Measurements from ENCODE around the gene SMPD3. TPM values are rescaled to one million over a fixed set of nuclear protein-coding genes. Genes with fewer than 3 reads are reported as not detected.

Gene SMPD3
- total RNA-seq, 1 donor from 2014 or later, result under 0.01 TPM

GRCh38 chr16:68434624-68435210 is 13.6 kb downstream of the SMPD3 start:
- no peak for DNase-seq (ENCODE audit: low read depth in 2 of 2)

- DNase-seq (ENCODE audit: low read depth in 2 of 2), result no peak
These were observed 15.0 kb downstream of the SMPD3 start for GRCh38 chr16:68433316-68433715.

DNA sequence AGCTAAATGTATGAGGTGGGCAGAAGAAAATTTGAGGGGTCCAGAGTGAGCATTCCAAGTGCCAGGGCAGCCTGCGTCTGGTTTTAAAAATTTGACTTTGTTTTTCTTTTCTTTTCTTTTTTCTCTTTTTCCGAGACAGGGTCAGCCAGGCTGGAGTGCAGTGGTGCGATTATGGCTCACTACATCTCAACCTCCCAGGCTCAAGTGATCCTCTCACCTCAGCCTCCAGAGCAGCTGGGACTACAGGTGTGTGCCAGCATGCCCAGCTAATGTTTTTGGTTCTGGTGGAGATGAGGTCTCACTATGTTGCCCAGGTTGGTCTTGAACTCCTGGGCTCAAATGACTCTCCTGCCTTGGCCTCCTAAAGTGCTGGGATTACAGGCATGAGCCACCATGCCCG is 15.6 kb downstream of the SMPD3 start:
- no peak for DNase-seq (ENCODE audit: low read depth in 2 of 2)

DNA sequence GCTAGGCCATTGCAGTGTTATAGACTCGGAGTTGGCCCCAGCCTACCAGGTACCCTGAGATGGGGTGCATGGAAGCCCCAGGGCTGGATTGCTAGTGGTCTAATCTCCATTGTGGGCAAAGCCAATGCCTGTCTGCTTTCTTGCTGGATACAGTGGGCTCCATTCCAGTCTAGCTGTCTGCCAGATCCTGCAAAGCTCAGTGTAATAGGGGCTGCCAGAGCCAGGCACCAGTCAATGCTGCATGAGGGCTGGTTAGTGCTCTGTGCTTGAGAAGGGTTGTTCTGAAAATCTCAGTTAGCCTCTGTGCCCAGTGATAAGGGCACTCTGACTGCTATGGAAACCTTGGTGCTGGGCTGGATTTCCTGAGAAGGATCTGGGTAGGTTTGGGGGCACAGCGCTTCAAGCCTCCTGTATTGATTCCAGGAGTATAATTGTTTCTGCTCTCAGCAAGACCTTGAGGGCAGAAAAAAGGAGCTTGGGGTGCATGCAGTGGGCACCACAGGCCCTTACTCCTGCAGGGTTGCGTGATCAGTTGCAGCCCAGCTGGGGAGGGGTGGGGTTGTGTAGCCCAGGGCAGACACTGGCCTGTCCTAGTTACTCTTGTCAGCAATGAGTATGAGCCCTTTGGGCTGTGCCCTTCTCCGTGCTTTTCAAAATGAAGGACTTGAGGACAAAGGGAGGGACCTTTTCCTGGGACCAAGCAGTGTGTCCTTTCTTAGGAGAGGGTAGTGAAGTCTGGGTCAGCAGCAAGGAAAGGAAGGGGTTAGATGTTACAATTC is 19.0 kb downstream of the SMPD3 start:
- DNase-seq (ENCODE audit: low read depth in 2 of 2), result no peak

GRCh38 chr16:68427649-68428303 is 20.5 kb downstream of the SMPD3 start:
- no peak for DNase-seq (ENCODE audit: low read depth in 2 of 2)

GRCh38 chr16:68426347-68426652 is 22.0 kb downstream of the SMPD3 start:
- DNase-seq (ENCODE audit: low read depth in 2 of 2), result no peak

GRCh38 chr16:68425498-68426346 is 22.6 kb downstream of the SMPD3 start:
- DNase-seq (ENCODE audit: low read depth in 2 of 2), result no peak

DNA sequence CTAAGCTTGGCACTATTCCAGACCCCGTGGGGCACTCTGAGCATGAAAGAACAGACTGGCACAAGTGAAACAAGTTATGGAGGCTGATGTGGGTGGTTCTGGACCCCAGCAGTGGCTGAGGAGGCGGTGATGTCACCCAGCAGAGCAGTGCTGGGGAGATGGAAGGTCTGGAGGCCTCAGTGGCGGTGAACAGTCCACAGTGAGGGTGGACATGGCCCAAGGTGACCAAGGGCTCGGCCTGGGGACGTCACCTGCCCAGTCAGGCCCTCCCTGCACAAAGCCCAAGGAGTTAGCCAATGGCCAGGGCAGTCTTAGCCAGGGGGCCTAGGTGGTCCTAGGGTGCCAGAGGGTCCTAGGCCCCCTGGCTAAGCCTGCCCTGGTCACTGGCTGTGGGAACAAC is 24.5 kb downstream of the SMPD3 start:
- DNase-seq (ENCODE audit: low read depth in 2 of 2), result no peak

DNA sequence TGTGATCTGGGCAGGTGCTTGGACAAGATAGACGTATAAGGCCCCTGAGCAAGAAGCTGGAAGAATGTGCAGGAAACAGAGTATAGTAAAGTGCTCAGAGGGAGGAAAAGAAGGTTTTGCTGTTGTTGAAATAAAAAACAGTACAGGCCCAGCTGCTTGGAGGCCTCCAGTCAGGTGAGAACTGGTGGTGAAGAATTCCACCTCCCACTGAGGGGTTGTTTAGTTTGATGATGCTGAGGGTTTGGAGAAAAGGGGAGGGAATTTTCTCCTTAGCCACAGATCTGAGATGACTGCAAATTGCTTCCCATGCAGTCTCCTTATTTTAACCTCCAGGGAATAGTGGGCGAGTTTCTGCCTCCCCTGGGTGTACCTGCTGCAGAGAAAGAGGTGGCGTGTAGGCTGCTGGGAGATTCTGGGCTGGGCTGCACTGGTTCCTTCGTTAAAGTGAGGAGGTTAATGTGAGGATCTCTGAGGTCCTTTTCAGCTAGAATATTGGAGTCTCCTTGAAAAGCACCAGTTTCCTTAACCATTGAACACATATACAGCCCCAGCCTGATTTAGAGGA is 25.8 kb downstream of the SMPD3 start:
- DNase-seq (ENCODE audit: low read depth in 2 of 2), result no peak

DNA sequence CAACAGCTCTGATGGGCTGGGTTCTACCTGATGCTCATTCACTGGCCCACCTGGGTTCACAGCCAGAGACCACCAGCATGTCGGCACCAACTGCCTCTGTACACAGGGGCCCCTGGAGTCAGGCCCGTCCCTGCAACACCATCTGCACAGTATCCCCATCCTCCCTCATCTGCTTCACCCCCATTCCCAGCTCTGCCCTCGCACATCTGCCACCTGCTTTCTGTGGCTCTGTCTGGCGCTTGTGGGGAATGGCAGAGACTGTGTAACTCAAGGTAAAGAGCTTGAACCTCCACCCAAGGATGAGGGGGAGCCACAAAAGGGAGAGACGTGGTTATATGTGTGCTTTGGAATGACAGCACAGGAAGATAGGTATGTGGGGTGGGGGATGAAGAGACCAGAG is 27.2 kb downstream of the SMPD3 start:
- no peak for DNase-seq (ENCODE audit: low read depth in 2 of 2)

- DNase-seq (ENCODE audit: low read depth in 2 of 2), result no peak
These were observed 27.9 kb downstream of the SMPD3 start for GRCh38 chr16:68420366-68420942.

GRCh38 chr16:68417711-68418301 is 30.5 kb downstream of the SMPD3 start:
- DNase-seq (ENCODE audit: low read depth in 2 of 2), result peak; percentile 39 to 47

GRCh38 chr16:68416057-68417046 is 32.0 kb downstream of the SMPD3 start:
- DNase-seq (ENCODE audit: low read depth in 2 of 2), result no peak

DNA sequence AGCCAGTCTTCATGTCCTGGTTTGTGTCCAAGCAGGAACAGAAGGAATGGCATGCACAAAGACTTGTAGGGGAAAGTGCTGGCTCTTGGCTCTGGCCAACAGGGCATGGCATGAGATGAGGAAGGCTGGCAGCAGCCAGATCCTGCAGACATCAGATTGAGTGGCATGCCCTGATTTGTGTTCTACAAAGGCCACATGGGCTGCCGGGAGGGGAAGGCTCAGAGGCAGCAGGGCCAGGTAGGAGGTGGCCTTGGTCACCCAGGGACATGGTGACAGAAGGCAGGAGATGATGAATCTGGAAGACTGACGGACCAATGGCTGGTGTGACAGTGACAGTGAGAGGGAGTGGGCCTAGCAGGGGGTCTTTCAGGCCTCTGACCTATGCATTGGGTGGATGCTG is 33.7 kb downstream of the SMPD3 start:
- DNase-seq (ENCODE audit: low read depth in 2 of 2), result no peak

- no peak for DNase-seq (ENCODE audit: low read depth in 2 of 2)
These were observed 36.2 kb downstream of the SMPD3 start for GRCh38 chr16:68412061-68412460.

GRCh38 chr16:68411086-68411485 is 37.2 kb downstream of the SMPD3 start:
- DNase-seq (ENCODE audit: low read depth in 2 of 2), result no peak

DNA sequence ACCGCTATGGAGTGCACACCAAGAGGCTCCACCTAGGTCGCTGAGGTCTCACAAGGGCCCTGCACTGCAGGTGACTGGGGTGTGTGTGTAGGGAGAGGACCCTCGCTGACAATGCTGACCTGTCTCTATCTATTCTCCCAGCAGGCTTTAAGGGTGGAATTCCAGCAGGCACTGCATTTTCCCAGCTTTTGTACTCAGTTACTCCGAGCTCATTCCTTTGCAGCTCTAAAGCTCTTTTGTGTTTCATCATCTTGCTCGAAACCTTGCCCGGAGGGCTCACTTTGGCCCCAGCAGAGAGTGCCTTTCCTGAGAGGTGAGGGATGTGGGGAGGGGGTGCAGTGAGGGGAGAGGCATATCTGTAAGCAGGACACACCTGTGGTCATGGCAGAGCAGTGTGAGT is 39.3 kb downstream of the SMPD3 start:
- no peak for DNase-seq (ENCODE audit: low read depth in 2 of 2)

GRCh38 chr16:68408428-68408827 is 39.9 kb downstream of the SMPD3 start:
- DNase-seq (ENCODE audit: low read depth in 2 of 2), result no peak

GRCh38 chr16:68406458-68407152 is 41.7 kb downstream of the SMPD3 start:
- DNase-seq (ENCODE audit: low read depth in 2 of 2), result no peak

Measured in lung microvascular endothelial cell (primary cell).